Lung microvascular endothelial cell (primary cell): Measurements from ENCODE around the gene TMEM26. TPM values are rescaled to one million over a fixed set of nuclear protein-coding genes. Genes with fewer than 3 reads are reported as not detected.

ENCODE experiments used
- total RNA-seq: library from RNA; depleted of rRNA; stranded (reverse); fragments of >200 nt; gene quantifications from 2 replicates; pipeline ENCODE4 v1.2.1, GENCODE V29; 2014

Gene TMEM26
- total RNA-seq, 1 donor from 2014 or later, result not detected

Other genes starting within 250 kb of the TMEM26 start
- under 0.01 TPM in 1 of 2 replicates, not detected in the other for gene CABCOCO1, start 209.5 kb upstream of the TMEM26 start, total RNA-seq